Upper lobe of left lung (tissue), 4 donors: ENCODE data around the gene IFT88.

Experiments used
- EP300 ChIP-seq, 4 donors: sonication (generic); formaldehyde crosslinking; IDR thresholded peaks; one replicate each; pipeline ENCODE4 v1.5.1; 2017; ENCODE audit warnings: antibody characterized with exemption in 4 of 4, control low read depth in 2 of 4
- POLR2A ChIP-seq, 4 donors: fragments of 450-650 bp; IDR thresholded peaks; one replicate each; pipeline ENCODE4 v1.5.1; 2016 to 2017; ENCODE audit warnings: antibody characterized with exemption in 4 of 4, mild to moderate bottlenecking in 2 of 4
- POLR2AphosphoS5 ChIP-seq, 2 donors: sonication (generic); formaldehyde crosslinking; IDR thresholded peaks; one replicate each; pipeline ENCODE4 v1.5.1; 2017; ENCODE audit warnings: antibody characterized with exemption in 2 of 2
- TF ChIP-seq, protein P1 (sequence below), 6 experiments: fragments of 450-650 bp in 4 of 6; fragments of 200-600 bp in 2 of 6; sonication (generic) in 2 of 6; IDR thresholded peaks; one replicate each; pipeline ENCODE4 v1.5.1; 2016 to 2019; ENCODE audit warnings: antibody characterized with exemption in 6 of 6

DNA sequence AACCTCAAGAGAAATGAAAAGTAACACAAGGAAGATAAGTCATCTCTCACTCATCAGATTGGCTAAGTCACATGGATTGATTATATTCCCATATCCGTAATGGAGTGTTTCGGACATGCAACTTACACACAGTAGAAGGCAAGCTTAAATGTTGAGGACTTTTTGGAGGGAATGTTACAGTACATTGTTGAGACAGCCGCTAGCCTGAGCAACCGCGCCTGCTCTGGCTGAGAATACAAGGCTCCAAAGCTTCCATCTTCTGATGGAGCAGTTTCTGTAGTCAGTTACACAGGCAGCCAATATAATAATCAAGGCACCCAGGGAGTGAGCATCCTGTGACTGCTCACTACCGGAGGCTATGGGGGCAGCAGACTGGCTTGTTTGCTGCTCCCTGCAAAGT is 40.3 kb upstream of the IFT88 start:
- TF ChIP-seq, protein P1, sequence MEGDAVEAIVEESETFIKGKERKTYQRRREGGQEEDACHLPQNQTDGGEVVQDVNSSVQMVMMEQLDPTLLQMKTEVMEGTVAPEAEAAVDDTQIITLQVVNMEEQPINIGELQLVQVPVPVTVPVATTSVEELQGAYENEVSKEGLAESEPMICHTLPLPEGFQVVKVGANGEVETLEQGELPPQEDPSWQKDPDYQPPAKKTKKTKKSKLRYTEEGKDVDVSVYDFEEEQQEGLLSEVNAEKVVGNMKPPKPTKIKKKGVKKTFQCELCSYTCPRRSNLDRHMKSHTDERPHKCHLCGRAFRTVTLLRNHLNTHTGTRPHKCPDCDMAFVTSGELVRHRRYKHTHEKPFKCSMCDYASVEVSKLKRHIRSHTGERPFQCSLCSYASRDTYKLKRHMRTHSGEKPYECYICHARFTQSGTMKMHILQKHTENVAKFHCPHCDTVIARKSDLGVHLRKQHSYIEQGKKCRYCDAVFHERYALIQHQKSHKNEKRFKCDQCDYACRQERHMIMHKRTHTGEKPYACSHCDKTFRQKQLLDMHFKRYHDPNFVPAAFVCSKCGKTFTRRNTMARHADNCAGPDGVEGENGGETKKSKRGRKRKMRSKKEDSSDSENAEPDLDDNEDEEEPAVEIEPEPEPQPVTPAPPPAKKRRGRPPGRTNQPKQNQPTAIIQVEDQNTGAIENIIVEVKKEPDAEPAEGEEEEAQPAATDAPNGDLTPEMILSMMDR (IDR thresholded peaks at IDR 0.05), result no peak
- no peak for TF ChIP-seq POLR2AphosphoS5 (IDR thresholded peaks at IDR 0.05)
- TF ChIP-seq POLR2A (IDR thresholded peaks at IDR 0.05), result no peak
- no peak for TF ChIP-seq EP300 (IDR thresholded peaks at IDR 0.05)
